Measurements from ENCODE around the gene ZBTB38. TPM values are rescaled to one million over a fixed set of nuclear protein-coding genes. Genes with fewer than 3 reads are reported as not detected.

The ZBTB38 gene
- total RNA-seq, 3 donors from 2014 or later, result 96.0 to 153 (median 144) TPM

- DNase-seq (no peak), ATAC-seq (peak; percentile 39)
- H3K4me1 ChIP-seq (ENCODE audit: low read depth), result no peaks in the 10 kb centered on the region
- no peak for TF ChIP-seq CTCF (IDR thresholded peaks at IDR 0.05)
- intact Hi-C loops (cut with DNase I, micrococcal nuclease), result no loop called here
- no peak overlapping the region for H3K4me3 ChIP-seq
- no peaks in the 10 kb centered on the region for H3K36me3 ChIP-seq (ENCODE audit: low read depth)
- no peaks in the 10 kb centered on the region for H3K9me3 ChIP-seq
Observed at GRCh38 chr3:141386611-141387111, 18.4 kb downstream of the ZBTB38 start.

- ATAC-seq, result no peak
- Histone ChIP-seq H3K4me3 (no peak overlapping the region), H3K36me3 (ENCODE audit: low read depth) (no peaks in the 10 kb centered on the region), H3K9me3 (no peaks in the 10 kb centered on the region), H3K4me1 (ENCODE audit: low read depth) (no peaks in the 10 kb centered on the region)
- intact Hi-C loops (cut with DNase I, micrococcal nuclease), result no loop called here
- no peak for DNase-seq
- TF ChIP-seq CTCF (IDR thresholded peaks at IDR 0.05), result no peak
Observed at GRCh38 chr3:141387516-141387915, 19.2 kb downstream of the ZBTB38 start.

GRCh38 chr3:141388395-141388794 is 20.1 kb downstream of the ZBTB38 start:
- ATAC-seq, result no peak
- Histone ChIP-seq H3K4me1 (ENCODE audit: low read depth) (peaks cover 3% of the 10 kb centered on the region), H3K9me3 (no peaks in the 10 kb centered on the region), H3K4me3 (no peak overlapping the region), H3K36me3 (ENCODE audit: low read depth) (no peaks in the 10 kb centered on the region)
- TF ChIP-seq CTCF (IDR thresholded peaks at IDR 0.05), result no peak
- intact Hi-C loops (cut with DNase I, micrococcal nuclease), result no loop called here
- DNase-seq, result no peak

GRCh38 chr3:141388823-141389621 is 20.7 kb downstream of the ZBTB38 start:
- H3K4me1 ChIP-seq (ENCODE audit: low read depth), result peaks cover 3% of the 10 kb centered on the region
- DNase-seq, result no peak
- no peak for TF ChIP-seq CTCF (IDR thresholded peaks at IDR 0.05)
- no peaks in the 10 kb centered on the region for H3K36me3 ChIP-seq (ENCODE audit: low read depth)
- peak; percentile 24 for ATAC-seq
- intact Hi-C loops (cut with DNase I, micrococcal nuclease), result no loop called here
- H3K9me3 ChIP-seq, result no peaks in the 10 kb centered on the region
- no peak overlapping the region for H3K4me3 ChIP-seq

- peaks cover 7% of the 10 kb centered on the region for H3K4me1 ChIP-seq (ENCODE audit: low read depth)
- TF ChIP-seq CTCF (IDR thresholded peaks at IDR 0.05), result no peak
- no peak overlapping the region for H3K4me3 ChIP-seq
- H3K9me3 ChIP-seq, result no peaks in the 10 kb centered on the region
- ATAC-seq (no peak), DNase-seq (no peak)
- intact Hi-C loops (cut with DNase I, micrococcal nuclease), result no loop called here
- H3K36me3 ChIP-seq (ENCODE audit: low read depth), result no peaks in the 10 kb centered on the region
Observed at GRCh38 chr3:141389703-141390102, 21.4 kb downstream of the ZBTB38 start.
